Cardiac muscle cell (in vitro differentiated cells and primary cell): ENCODE measurements around the gene SRP54. TPM values are rescaled to one million over a fixed set of nuclear protein-coding genes. Genes with fewer than 3 reads are reported as not detected.

ENCODE experiments used
- DNase-seq, 2 donors: peaks; one replicate each; pipeline versions ENCODE4 v3.0.0 to v3.0.0-alpha.2; 2010 to 2017; ENCODE audit warnings: low read depth in 1 of 2, low spot score in 1 of 2
- H3K27ac ChIP-seq: fragments of 200-600 bp; sonication (generic); 2 replicates; pipeline ENCODE4 v1.5.1; 2016
- H3K27me3 ChIP-seq: fragments of 200-600 bp; sonication (generic); 2 replicates; pipeline ENCODE4 v1.6.0; 2016; ENCODE audit warnings: control low read depth
- H3K36me3 ChIP-seq: fragments of 200-600 bp; sonication (generic); 2 replicates; pipeline ENCODE4 v1.5.1; 2016; ENCODE audit warnings: control low read depth
- H3K4me1 ChIP-seq: fragments of 200-600 bp; sonication (generic); 2 replicates; pipeline ENCODE4 v1.8.1; 2017; ENCODE audit warnings: low read depth, mild to moderate bottlenecking, mixed run types
- H3K4me3 ChIP-seq: fragments of 200-600 bp; sonication (generic); 2 replicates; pipeline ENCODE4 v1.5.1; 2016; ENCODE audit warnings: mild to moderate bottlenecking
- H3K9me3 ChIP-seq: fragments of 200-600 bp; sonication (generic); 2 replicates; pipeline ENCODE4 v1.5.1; 2017; ENCODE audit warnings: low read depth, mild to moderate bottlenecking, control low read depth
- CTCF ChIP-seq: IDR thresholded peaks from 2 replicates; pipeline ENCODE4 v1.5.1; 2012; ENCODE audit warnings: low read depth, mild to moderate bottlenecking, low read length
- polyA plus RNA-seq: library from polyadenylated mRNA; unstranded; fragments of >200 nt; fragmentation: Nextera tagmentation; extraction: Ambion mirVana; gene quantifications from 2 replicates; pipeline ENCODE4 v1.2.1, GENCODE V29; 2016
- total RNA-seq: library from RNA; depleted of rRNA; stranded (reverse); fragments of >200 nt; gene quantifications from 2 replicates; pipeline ENCODE4 v1.2.3, GENCODE V29; 2016

Gene SRP54
- total and polyA plus RNA-seq, 2 experiments from 2014 or later, result 64.2 to 68.1 TPM

DNA sequence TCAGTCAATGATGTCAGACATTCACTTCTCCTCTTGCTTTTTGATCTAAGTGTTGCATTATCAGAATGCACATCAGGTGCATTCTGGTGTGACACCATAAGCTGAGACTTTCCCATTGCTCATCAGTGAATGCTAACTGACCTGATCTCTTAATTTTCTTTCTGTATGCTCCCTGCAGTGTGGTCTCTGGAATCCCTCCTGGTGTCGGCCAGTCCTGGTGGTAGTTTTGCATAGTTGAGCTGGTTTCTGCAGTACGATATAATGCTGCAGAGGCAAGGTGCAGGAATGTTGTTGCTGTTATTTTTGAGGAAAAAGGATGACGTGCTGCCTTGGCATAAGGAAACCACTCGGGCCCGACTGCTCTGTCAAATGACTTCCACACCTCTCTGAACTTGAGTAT lies 11.0 kb upstream of the SRP54 start:
- TF ChIP-seq CTCF, result no peak
- H3K9me3 ChIP-seq, result no peaks in the 10 kb centered on the region
- peaks cover 6% of the 10 kb centered on the region for H3K36me3 ChIP-seq
- H3K4me3 ChIP-seq, result no peak overlapping the region
- no peak overlapping the region for H3K27ac ChIP-seq
- no peaks in the 10 kb centered on the region for H3K4me1 ChIP-seq
- DNase-seq, result no peak
- no peaks in the 10 kb centered on the region for H3K27me3 ChIP-seq

- Histone ChIP-seq H3K36me3 (no peaks in the 10 kb centered on the region), H3K27ac (no peak overlapping the region), H3K9me3 (no peaks in the 10 kb centered on the region), H3K27me3 (no peaks in the 10 kb centered on the region), H3K4me3 (no peak overlapping the region), H3K4me1 (no peaks in the 10 kb centered on the region)
- no peak for DNase-seq
- TF ChIP-seq CTCF, result no peak
Measured at GRCh38 chr14:34978444-34978843, 4.3 kb upstream of the SRP54 start.

DNA sequence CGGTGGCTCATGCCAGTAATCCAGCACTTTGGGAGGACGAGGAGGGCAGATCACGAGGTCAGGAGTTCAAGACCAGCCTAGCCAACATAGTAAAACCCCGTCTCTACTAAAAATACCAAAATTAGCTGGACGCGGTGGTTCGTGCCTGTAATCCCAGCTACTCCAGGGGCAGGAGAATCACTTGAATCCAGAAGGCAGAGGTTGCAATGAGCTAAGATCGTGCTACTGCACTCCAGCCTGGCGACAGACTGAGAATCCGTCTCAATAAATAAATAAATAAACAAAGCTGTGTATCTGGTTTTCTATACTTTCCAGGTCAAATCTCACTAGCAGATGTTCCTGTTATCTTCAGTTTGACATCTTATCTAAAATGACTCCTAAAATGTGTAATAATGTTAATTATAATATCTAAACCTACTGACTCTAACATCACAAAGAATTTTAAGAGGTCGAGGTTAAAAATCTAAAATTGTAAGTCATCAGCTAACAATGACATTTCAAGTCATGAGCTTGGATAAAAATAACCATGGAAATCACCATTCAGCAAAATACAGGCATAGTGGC lies 2.4 kb upstream of the SRP54 start:
- no peaks in the 10 kb centered on the region for H3K36me3 ChIP-seq
- peaks cover 8% of the 10 kb centered on the region for H3K4me1 ChIP-seq
- TF ChIP-seq CTCF, result no peak
- H3K27me3 ChIP-seq, result no peaks in the 10 kb centered on the region
- H3K27ac ChIP-seq, result peak overlapping the region; percentile 95
- no peak for DNase-seq
- no peaks in the 10 kb centered on the region for H3K9me3 ChIP-seq
- H3K4me3 ChIP-seq, result no peak overlapping the region

- peak; percentile 55 to 58 for DNase-seq
- H3K4me3 ChIP-seq, result peak overlapping the region; percentile 83
- H3K36me3 ChIP-seq, result no peaks in the 10 kb centered on the region
- H3K9me3 ChIP-seq, result no peaks in the 10 kb centered on the region
- peaks cover 8% of the 10 kb centered on the region for H3K4me1 ChIP-seq
- H3K27me3 ChIP-seq, result no peaks in the 10 kb centered on the region
- TF ChIP-seq CTCF, result peak; percentile 39
- H3K27ac ChIP-seq, result peak overlapping the region; percentile 95
Measured at GRCh38 chr14:34981743-34982420, 910 bp upstream of the SRP54 start.

DNA sequence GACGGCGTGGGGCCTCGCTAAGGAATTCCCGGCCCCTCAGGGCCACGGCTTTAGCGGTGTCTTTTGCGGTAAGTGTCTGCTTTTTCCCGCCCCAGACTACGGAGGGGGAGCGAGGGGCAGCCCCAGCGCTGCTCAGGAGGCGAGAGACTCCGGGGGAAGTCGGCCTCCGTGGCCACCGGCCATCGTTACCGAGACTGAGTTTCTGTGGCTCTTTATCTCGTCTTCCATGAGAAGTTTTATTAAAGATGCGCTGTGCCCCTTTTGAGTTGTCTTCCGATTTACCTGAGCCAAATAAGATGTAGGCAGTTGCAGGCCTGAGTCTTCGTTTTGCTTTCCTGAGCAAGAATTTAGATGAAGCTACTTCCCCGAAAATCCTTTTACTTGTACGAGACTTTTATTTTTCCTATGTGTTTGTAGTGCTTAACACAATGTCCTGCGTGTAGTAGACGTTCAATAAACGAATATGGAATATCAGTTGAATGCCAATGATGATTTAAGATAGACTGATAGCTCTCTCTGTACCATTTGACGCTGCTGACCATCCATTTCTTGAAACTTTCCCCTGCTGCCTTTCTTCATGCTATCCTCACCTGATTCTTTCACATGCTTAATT lies 462 bp downstream of the SRP54 start:
- Histone ChIP-seq H3K27ac (peak overlapping the region; percentile 95), H3K4me3 (peak overlapping the region; percentile 83), H3K9me3 (no peaks in the 10 kb centered on the region), H3K27me3 (no peaks in the 10 kb centered on the region), H3K4me1 (peaks cover 8% of the 10 kb centered on the region), H3K36me3 (no peaks in the 10 kb centered on the region)
- TF ChIP-seq CTCF, result no peak
- DNase-seq, result no peak
